Body of pancreas (tissue), 4 donors: ENCODE measurements around the gene SYT15. TPM values are rescaled to one million over a fixed set of nuclear protein-coding genes. Genes with fewer than 3 reads are reported as not detected.

ENCODE experiments used
- ATAC-seq: fragments of 150-250 bp; one replicate; pipeline ENCODE4 v1.9.1; 2016
- DNase-seq, 4 donors: peaks; one replicate each; pipeline ENCODE4 v3.0.0-alpha.2; 2019
- H3K27ac ChIP-seq, 4 donors: fragments of 200-600 bp; sonication (generic); 1 replicate in 3 of 4; 2 replicates in 1 of 4; pipeline versions ENCODE4 v1.5.1 to v1.6.1; 2016 to 2019; ENCODE audit warnings: mild to moderate bottlenecking in 1 of 4, mixed read lengths in 1 of 4, moderate library complexity in 1 of 4
- H3K27me3 ChIP-seq, 2 donors: fragments of 200-600 bp; sonication (generic); one replicate each; pipeline ENCODE4 v1.6.0; 2016; ENCODE audit warnings: mild to moderate bottlenecking in 1 of 2
- H3K36me3 ChIP-seq, 2 donors: fragments of 200-600 bp; sonication (generic); replicated peaks in 1 of 2; 2 replicates each; pipeline ENCODE4 v1.5.1; 2016; ENCODE audit warnings: low read depth in 2 of 2; ENCODE audit not compliant: insufficient read depth in 1 of 2
- H3K4me1 ChIP-seq: fragments of 200-600 bp; sonication (generic); one replicate; pipeline ENCODE4 v1.6.0; 2016
- H3K4me3 ChIP-seq, 2 donors: fragments of 200-600 bp; sonication (generic); 1 replicate in 1 of 2; 2 replicates in 1 of 2; pipeline ENCODE4 v1.5.1; 2016 to 2019
- H3K9me3 ChIP-seq, 3 donors: fragments of 200-600 bp; sonication (generic); 1 replicate in 2 of 3; 2 replicates in 1 of 3; pipeline ENCODE4 v1.5.1; 2016
- POLR2A ChIP-seq, 3 donors: fragments of 450-650 bp; IDR thresholded peaks; one replicate each; pipeline ENCODE4 v1.6.1; 2016; ENCODE audit warnings: antibody characterized with exemption in 3 of 3, mild to moderate bottlenecking in 2 of 3
- WGBS, 2 donors: methylation state at CpG; one replicate each; pipeline ENCODE4 v1.1.5; 2017; 5-methylcytosine and 5-hydroxymethylcytosine counted together
- intact Hi-C: fragments of 100-400 bp; cut with DNase I; formaldehyde crosslinking; loops from one replicate; pipeline ENCODE4 v1.15.1; 2023
- total RNA-seq, 2 donors: library from RNA; depleted of rRNA; stranded (reverse); fragments of >200 nt; gene quantifications; one replicate each; pipeline ENCODE4 v1.1.0, GENCODE V29; 2016
- TF ChIP-seq, protein P1 (sequence below), 7 experiments: fragments of 450-650 bp in 4 of 7; fragments of 200-600 bp in 3 of 7; sonication (generic) in 3 of 7; IDR thresholded peaks; one replicate each; pipeline ENCODE4 v1.5.1; 2016 to 2019; ENCODE audit warnings: antibody characterized with exemption in 7 of 7

Gene SYT15
- total RNA-seq, 2 donors from 2014 or later: 3.4 to 6.3 TPM

GRCh38 chr10:46545861-46546590 lies 32.9 kb upstream of the SYT15 start:
- H3K36me3 ChIP-seq: no peaks in the 10 kb centered on the region
- no peaks in the 10 kb centered on the region for H3K9me3 ChIP-seq
- no peaks in the 10 kb centered on the region for H3K27me3 ChIP-seq
- H3K27ac ChIP-seq: no peak overlapping the region
- ATAC-seq (no peak), DNase-seq (peak in 2 of 4 donors; percentile 13)
- 79 to 85% methylated on average over 5 of the region's 5 CpGs for WGBS, 2 donors
- TF ChIP-seq, protein P1, sequence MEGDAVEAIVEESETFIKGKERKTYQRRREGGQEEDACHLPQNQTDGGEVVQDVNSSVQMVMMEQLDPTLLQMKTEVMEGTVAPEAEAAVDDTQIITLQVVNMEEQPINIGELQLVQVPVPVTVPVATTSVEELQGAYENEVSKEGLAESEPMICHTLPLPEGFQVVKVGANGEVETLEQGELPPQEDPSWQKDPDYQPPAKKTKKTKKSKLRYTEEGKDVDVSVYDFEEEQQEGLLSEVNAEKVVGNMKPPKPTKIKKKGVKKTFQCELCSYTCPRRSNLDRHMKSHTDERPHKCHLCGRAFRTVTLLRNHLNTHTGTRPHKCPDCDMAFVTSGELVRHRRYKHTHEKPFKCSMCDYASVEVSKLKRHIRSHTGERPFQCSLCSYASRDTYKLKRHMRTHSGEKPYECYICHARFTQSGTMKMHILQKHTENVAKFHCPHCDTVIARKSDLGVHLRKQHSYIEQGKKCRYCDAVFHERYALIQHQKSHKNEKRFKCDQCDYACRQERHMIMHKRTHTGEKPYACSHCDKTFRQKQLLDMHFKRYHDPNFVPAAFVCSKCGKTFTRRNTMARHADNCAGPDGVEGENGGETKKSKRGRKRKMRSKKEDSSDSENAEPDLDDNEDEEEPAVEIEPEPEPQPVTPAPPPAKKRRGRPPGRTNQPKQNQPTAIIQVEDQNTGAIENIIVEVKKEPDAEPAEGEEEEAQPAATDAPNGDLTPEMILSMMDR (IDR thresholded peaks at IDR 0.05): no peak
- TF ChIP-seq POLR2A (IDR thresholded peaks at IDR 0.05): no peak
- intact Hi-C loops: no loop called here
- H3K4me1 ChIP-seq: peaks cover 2% of the 10 kb centered on the region
- H3K4me3 ChIP-seq: no peak overlapping the region

GRCh38 chr10:46546591-46547540 lies 32.1 kb upstream of the SYT15 start:
- DNase-seq: peak; percentile 17 to 58 (median 46)

GRCh38 chr10:46547541-46548497 lies 31.1 kb upstream of the SYT15 start:
- ATAC-seq: no peak
- WGBS, 2 donors: 74 to 75% methylated on average over 11 of the region's 11 CpGs

More at GRCh38 chr10:46546591-46547540, 32.1 kb upstream of the SYT15 start:
- no peaks in the 10 kb centered on the region for H3K9me3 ChIP-seq
- no peak overlapping the region for H3K4me3 ChIP-seq
- no peaks in the 10 kb centered on the region for H3K4me1 ChIP-seq
- ATAC-seq: no peak
- TF ChIP-seq POLR2A (IDR thresholded peaks at IDR 0.05): no peak
- TF ChIP-seq, protein P1 (IDR thresholded peaks at IDR 0.05): no peak
- 73 to 74% methylated on average over 11 of the region's 11 CpGs for WGBS, 2 donors
- H3K27ac ChIP-seq: no peak overlapping the region
- no peaks in the 10 kb centered on the region for H3K36me3 ChIP-seq
- H3K27me3 ChIP-seq: no peaks in the 10 kb centered on the region
- intact Hi-C loops: no loop called here

More at GRCh38 chr10:46547541-46548497, 31.1 kb upstream of the SYT15 start:
- no peaks in the 10 kb centered on the region for H3K36me3 ChIP-seq
- H3K27me3 ChIP-seq: no peaks in the 10 kb centered on the region
- DNase-seq: peak in 3 of 4 donors; percentile 1 to 10 (median 4)
- H3K9me3 ChIP-seq: no peaks in the 10 kb centered on the region
- intact Hi-C loops: no loop called here
- TF ChIP-seq POLR2A (IDR thresholded peaks at IDR 0.05): no peak
- TF ChIP-seq, protein P1 (IDR thresholded peaks at IDR 0.05): no peak
- no peaks in the 10 kb centered on the region for H3K4me1 ChIP-seq
- no peak overlapping the region for H3K27ac ChIP-seq
- H3K4me3 ChIP-seq: no peak overlapping the region
